Effector memory CD4-positive, alpha-beta T cell (primary cell): ENCODE data around the gene SLC9A7.

Source experiments
- DNase-seq, 3 donors: peaks; one replicate each; pipeline ENCODE4 v3.0.0-alpha.2; 2020
- H3K27ac ChIP-seq: 2 replicates; pipeline ENCODE4 v1.7.0; 2013; ENCODE audit warnings: mild to moderate bottlenecking, low read length, moderate library complexity; ENCODE audit not compliant: insufficient read depth, poor library complexity, severe bottlenecking
- H3K27me3 ChIP-seq: replicated peaks from 2 replicates; pipeline ENCODE4 v1.7.0; 2013; ENCODE audit warnings: mild to moderate bottlenecking, low read length; ENCODE audit not compliant: insufficient read depth, control insufficient read depth, poor library complexity, severe bottlenecking
- H3K36me3 ChIP-seq: 2 replicates; pipeline ENCODE4 v1.7.0; 2013; ENCODE audit warnings: mild to moderate bottlenecking, low read length, moderate library complexity; ENCODE audit not compliant: control insufficient read depth, insufficient read depth
- H3K4me1 ChIP-seq: 2 replicates; pipeline ENCODE4 v1.7.0; 2013; ENCODE audit warnings: low read length, mild to moderate bottlenecking; ENCODE audit not compliant: control insufficient read depth, insufficient read depth, poor library complexity, severe bottlenecking
- H3K4me3 ChIP-seq: 2 replicates; pipeline ENCODE4 v1.7.0; 2013; ENCODE audit warnings: low read length, low read depth, mild to moderate bottlenecking; ENCODE audit not compliant: insufficient read depth, poor library complexity, severe bottlenecking
- H3K9me3 ChIP-seq: 2 replicates; pipeline ENCODE4 v1.7.0; 2013; ENCODE audit warnings: mild to moderate bottlenecking, low read length, moderate library complexity; ENCODE audit not compliant: control insufficient read depth

SLC9A7 gene

GRCh38 chrX:46571423-46572339 is 187.2 kb downstream of the SLC9A7 start:
- no peaks in the 10 kb centered on the region for H3K9me3 ChIP-seq
- H3K4me1 ChIP-seq, result peaks cover 4% of the 10 kb centered on the region
- no peak overlapping the region for H3K4me3 ChIP-seq
- peak overlapping the region; percentile 22 for H3K27ac ChIP-seq
- no peaks in the 10 kb centered on the region for H3K36me3 ChIP-seq
- no peaks in the 10 kb centered on the region for H3K27me3 ChIP-seq
- DNase-seq, result no peak

- Histone ChIP-seq H3K4me3 (no peak overlapping the region), H3K4me1 (peaks cover 2% of the 10 kb centered on the region), H3K27me3 (no peaks in the 10 kb centered on the region), H3K36me3 (no peaks in the 10 kb centered on the region), H3K27ac (no peak overlapping the region), H3K9me3 (no peaks in the 10 kb centered on the region)
- no peak for DNase-seq
These were observed 189.3 kb downstream of the SLC9A7 start for GRCh38 chrX:46569621-46570020.

- Histone ChIP-seq H3K4me3 (no peak overlapping the region), H3K9me3 (no peaks in the 10 kb centered on the region), H3K27ac (no peak overlapping the region), H3K27me3 (no peaks in the 10 kb centered on the region), H3K36me3 (no peaks in the 10 kb centered on the region), H3K4me1 (no peaks in the 10 kb centered on the region)
- DNase-seq, result no peak
These were observed 191.5 kb downstream of the SLC9A7 start for GRCh38 chrX:46567388-46567787.

GRCh38 chrX:46561824-46562657 is 196.9 kb downstream of the SLC9A7 start:
- no peaks in the 10 kb centered on the region for H3K36me3 ChIP-seq
- H3K9me3 ChIP-seq, result no peaks in the 10 kb centered on the region
- H3K4me3 ChIP-seq, result no peak overlapping the region
- no peaks in the 10 kb centered on the region for H3K4me1 ChIP-seq
- no peaks in the 10 kb centered on the region for H3K27me3 ChIP-seq
- no peak overlapping the region for H3K27ac ChIP-seq
- no peak for DNase-seq

- DNase-seq, result no peak
- Histone ChIP-seq H3K27ac (no peak overlapping the region), H3K27me3 (no peaks in the 10 kb centered on the region), H3K9me3 (no peaks in the 10 kb centered on the region), H3K36me3 (no peaks in the 10 kb centered on the region), H3K4me3 (no peak overlapping the region), H3K4me1 (no peaks in the 10 kb centered on the region)
These were observed 199.9 kb downstream of the SLC9A7 start for GRCh38 chrX:46559062-46559461.

- H3K36me3 ChIP-seq, result no peaks in the 10 kb centered on the region
- H3K27ac ChIP-seq, result no peak overlapping the region
- H3K27me3 ChIP-seq, result no peaks in the 10 kb centered on the region
- H3K4me3 ChIP-seq, result no peak overlapping the region
- no peaks in the 10 kb centered on the region for H3K9me3 ChIP-seq
- no peak for DNase-seq
- H3K4me1 ChIP-seq, result no peaks in the 10 kb centered on the region
These were observed 204.0 kb downstream of the SLC9A7 start for GRCh38 chrX:46554942-46555341.

- DNase-seq, result no peak
- no peaks in the 10 kb centered on the region for H3K4me1 ChIP-seq
- H3K36me3 ChIP-seq, result no peaks in the 10 kb centered on the region
- H3K9me3 ChIP-seq, result no peaks in the 10 kb centered on the region
- no peaks in the 10 kb centered on the region for H3K27me3 ChIP-seq
- H3K4me3 ChIP-seq, result no peak overlapping the region
- H3K27ac ChIP-seq, result no peak overlapping the region
These were observed 205.0 kb downstream of the SLC9A7 start for GRCh38 chrX:46553935-46554334.

- Histone ChIP-seq H3K9me3 (no peaks in the 10 kb centered on the region), H3K4me3 (no peak overlapping the region), H3K27me3 (no peaks in the 10 kb centered on the region), H3K4me1 (no peaks in the 10 kb centered on the region), H3K36me3 (no peaks in the 10 kb centered on the region), H3K27ac (no peak overlapping the region)
- no peak for DNase-seq
These were observed 207.3 kb downstream of the SLC9A7 start for GRCh38 chrX:46551494-46552128.

- Histone ChIP-seq H3K4me1 (no peaks in the 10 kb centered on the region), H3K4me3 (no peak overlapping the region), H3K9me3 (no peaks in the 10 kb centered on the region)
These were observed 209.0 kb downstream of the SLC9A7 start for GRCh38 chrX:46549914-46550313.

More at GRCh38 chrX:46549914-46550313, 209.0 kb downstream of the SLC9A7 start:
- DNase-seq, result no peak
- no peaks in the 10 kb centered on the region for H3K27me3 ChIP-seq
- H3K36me3 ChIP-seq, result no peaks in the 10 kb centered on the region
- no peak overlapping the region for H3K27ac ChIP-seq
